ENCODE data around the gene PLEK2. TPM values are rescaled to one million over a fixed set of nuclear protein-coding genes. Genes with fewer than 3 reads are reported as not detected.
"Not testable (repeated sequence)": the region's sequence is repeated elsewhere in the genome, so short reads cannot be mapped to it uniquely, and the experiment has no call there.

Gene PLEK2
- total RNA-seq, 2 experiments from 2014 or later, result 0.85 to 0.97 TPM

- Mint-ChIP-seq H3K9me3 (no peaks in the 10 kb centered on the region), H3K27me3 (no peaks in the 10 kb centered on the region), H3K4me3 (no peak overlapping the region), H3K36me3 (peaks cover 14% of the 10 kb centered on the region), H3K27ac (no peak overlapping the region), H3K4me1 (peaks cover 1% of the 10 kb centered on the region)
- no peak for ATAC-seq (ENCODE audit: low read depth)
- POLR2A ChIA-PET, result no interaction called here
- DNase-seq, result no peak
Measured at GRCh38 chr14:67352055-67352454, 59.9 kb downstream of the PLEK2 start.

GRCh38 chr14:67345583-67345982, 66.4 kb downstream of the PLEK2 start:
- H3K9me3 Mint-ChIP-seq, result no peaks in the 10 kb centered on the region
- H3K4me1 Mint-ChIP-seq, result no peaks in the 10 kb centered on the region
- no peak overlapping the region for H3K4me3 Mint-ChIP-seq
- DNase-seq (no peak), ATAC-seq (ENCODE audit: low read depth) (no peak)
- no peak overlapping the region for H3K27ac Mint-ChIP-seq
- POLR2A ChIA-PET, result no interaction called here
- H3K27me3 Mint-ChIP-seq, result no peaks in the 10 kb centered on the region
- H3K36me3 Mint-ChIP-seq, result peaks cover 15% of the 10 kb centered on the region

DNA sequence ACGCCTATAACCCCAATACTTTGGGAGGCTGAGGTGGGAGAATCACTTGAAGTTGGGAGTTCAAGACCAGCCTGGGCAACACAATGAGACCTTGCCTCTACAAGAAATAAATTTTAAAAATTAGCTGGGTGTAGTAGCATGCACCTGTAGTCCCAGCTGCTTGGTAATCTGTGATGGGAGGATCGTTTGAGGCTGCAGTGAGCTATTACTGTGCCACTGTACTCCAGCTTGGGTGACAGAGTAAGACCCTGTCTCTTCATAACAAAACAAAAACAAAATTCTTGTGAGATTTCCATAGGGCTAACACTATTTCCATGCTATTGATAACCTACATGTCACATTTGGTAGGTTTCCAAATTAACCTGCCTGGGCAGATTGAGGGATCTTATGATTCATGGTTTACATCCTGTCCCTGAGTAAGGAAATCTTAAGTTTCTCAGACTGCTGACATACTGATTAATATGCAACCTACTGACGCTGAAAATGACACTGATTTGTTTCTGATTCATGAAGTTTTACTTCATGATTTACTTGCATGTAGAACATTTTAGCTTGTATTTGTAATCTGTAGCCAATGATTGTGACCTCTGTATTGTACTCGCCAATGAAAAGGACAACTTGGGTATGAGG, 68.2 kb downstream of the PLEK2 start:
- H3K27ac Mint-ChIP-seq, result no peak overlapping the region
- no peak for DNase-seq
- H3K4me3 Mint-ChIP-seq, result no peak overlapping the region
- peaks cover 21% of the 10 kb centered on the region for H3K36me3 Mint-ChIP-seq
- ATAC-seq (ENCODE audit: low read depth), result no peak
- POLR2A ChIA-PET, result no interaction called here
- H3K27me3 Mint-ChIP-seq, result no peaks in the 10 kb centered on the region
- H3K9me3 Mint-ChIP-seq, result no peaks in the 10 kb centered on the region
- H3K4me1 Mint-ChIP-seq, result no peaks in the 10 kb centered on the region

GRCh38 chr14:67341231-67341630, 70.7 kb downstream of the PLEK2 start:
- H3K27me3 Mint-ChIP-seq; H3K4me1 Mint-ChIP-seq; H3K4me3 Mint-ChIP-seq; POLR2A ChIA-PET; H3K27ac Mint-ChIP-seq; H3K9me3 Mint-ChIP-seq; DNase-seq; ATAC-seq (ENCODE audit: low read depth): not testable (repeated sequence)
- H3K36me3 Mint-ChIP-seq, result peaks cover 18% of the 10 kb centered on the region

Small RNA genes lying within 50 kb of the gene (microRNA-seq; reads per million reads assigned to microRNA genes)
- not detected for gene MIR5694

Other genes with a start within 250 kb of the PLEK2 start
- not detected for gene GARIN2, start 222.7 kb downstream of the PLEK2 start, total RNA-seq
- 10 to 100 TPM in 1 of 2 experiments, 1 to 10 TPM in 1; 9.5 to 10.2 TPM for gene PALS1, start 170.7 kb downstream of the PLEK2 start, total RNA-seq
- 10 to 100 TPM; 38.7 to 41.9 TPM for gene ATP6V1D, start 52.4 kb downstream of the PLEK2 start, total RNA-seq
- 100 to 1,000 TPM in 1 of 2 experiments, 10 to 100 TPM in 1; 93.2 to 103 TPM for gene EIF2S1, start 51.8 kb downstream of the PLEK2 start, total RNA-seq
- gene TMEM229B, start 76.6 kb upstream of the PLEK2 start, total RNA-seq, result 10 to 100 TPM; 20.0 to 20.9 TPM
- gene PLEKHH1, start 121.1 kb upstream of the PLEK2 start, total RNA-seq, result 1 to 10 TPM in 1 of 2 experiments, under 1 TPM in 1; 0.68 to 1.0 TPM
- gene PIGH, start 188.1 kb upstream of the PLEK2 start, total RNA-seq, result 10 to 100 TPM; 22.9 to 24.9 TPM
- 1 to 10 TPM; 1.3 to 2.6 TPM for gene ARG2, start 207.8 kb upstream of the PLEK2 start, total RNA-seq